Right lobe of liver (tissue), 4 donors: ENCODE data around the gene HOXA13.

Source experiments
- CTCF ChIP-seq, 4 donors: fragments of 200-600 bp in 3 of 4; fragments of 450-650 bp in 1 of 4; IDR thresholded peaks; one replicate each; pipeline versions ENCODE4 v1.5.1 to v1.8.0; 2016 to 2022; ENCODE audit warnings: antibody characterized with exemption in 4 of 4, mild to moderate bottlenecking in 2 of 4
- POLR2A ChIP-seq: fragments of 450-650 bp; IDR thresholded peaks from one replicate; pipeline ENCODE4 v1.6.1; 2017; ENCODE audit warnings: antibody characterized with exemption, mild to moderate bottlenecking
- donor health status: DM: no; HTN: no; CAD: no.
- donor health status: DM: no; HTN: no; CAD: no.
- donor health status: DM: no; HTN: yes; CAD: no.

GRCh38 chr7:27156508-27156898 lies 43.4 kb downstream of the HOXA13 start, which contains the start of gene HOXA7:
- no peak for TF ChIP-seq POLR2A
- TF ChIP-seq CTCF (IDR thresholded peaks at IDR 0.05) = no peak
